IPS-NIHi7 (cell line): ENCODE data around the gene ZKSCAN7.
A peak's percentile ranks its signal among the peaks of the same experiment; 100 is the strongest.
"Not testable (repeated sequence)": the region's sequence is repeated elsewhere in the genome, so short reads cannot be mapped to it uniquely, and the experiment has no call there.

Source experiments
- DNase-seq: peaks from one replicate; pipeline ENCODE4 v3.0.0; 2012; ENCODE audit warnings: mixed read lengths; ENCODE audit errors: extremely low spot score

ZKSCAN7 gene

GRCh38 chr3:44576613-44577012, 21.6 kb downstream of the ZKSCAN7 start:
- DNase-seq, result no peak

DNA sequence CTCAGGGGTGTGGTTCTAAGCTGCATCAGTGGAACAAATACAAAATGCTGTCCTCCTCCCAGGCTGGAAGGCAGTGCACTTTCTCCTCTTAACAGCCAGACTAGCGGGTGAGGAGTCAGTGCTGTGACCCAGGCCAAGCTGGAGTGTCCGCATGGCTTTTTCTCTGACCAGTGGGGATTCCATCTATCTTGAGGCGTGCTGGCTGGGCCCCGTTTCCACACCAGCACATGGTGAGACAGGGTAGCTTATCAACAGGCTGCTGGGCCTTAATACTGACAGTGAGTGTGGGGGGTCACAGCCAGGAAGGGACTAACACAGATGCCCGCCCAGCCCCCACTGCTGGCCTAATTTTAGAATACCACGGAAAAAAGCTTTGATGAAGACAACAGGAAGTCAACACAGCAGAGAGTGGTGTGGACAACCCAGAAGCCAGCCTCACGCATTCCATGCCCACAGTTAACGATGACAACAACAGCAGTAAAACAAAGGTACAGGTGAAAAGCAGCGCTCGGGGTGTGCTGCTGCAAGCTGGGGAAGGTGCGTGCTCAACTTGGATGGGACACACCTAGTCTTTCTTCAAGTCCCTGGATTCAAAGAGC, 22.5 kb downstream of the ZKSCAN7 start:
- not testable (repeated sequence) for DNase-seq

- DNase-seq, result not testable (repeated sequence)
Observed at GRCh38 chr3:44578316-44578715, 23.3 kb downstream of the ZKSCAN7 start.

GRCh38 chr3:44578924-44579515, 24.0 kb downstream of the ZKSCAN7 start:
- not testable (repeated sequence) for DNase-seq

DNA sequence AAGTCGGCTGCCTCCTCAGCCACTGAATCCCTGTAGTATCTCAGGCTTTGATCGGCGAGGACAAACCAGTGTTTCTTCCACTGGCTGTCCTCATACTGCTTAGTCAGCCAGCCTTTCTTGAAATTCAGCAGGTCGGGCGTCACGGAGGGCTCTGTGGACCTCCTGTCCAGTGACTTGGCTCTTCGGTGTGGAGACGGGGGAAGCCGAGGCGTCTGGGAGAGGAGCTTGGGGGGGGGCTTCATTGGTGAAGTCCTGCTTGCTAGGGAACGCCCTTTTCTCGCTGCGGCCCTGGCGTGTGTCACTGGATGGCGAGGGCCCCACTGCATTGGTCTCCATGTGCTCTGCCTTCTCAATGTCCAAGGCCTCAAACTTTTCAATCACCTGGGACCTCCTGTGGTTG, 24.8 kb downstream of the ZKSCAN7 start:
- not testable (repeated sequence) for DNase-seq

- DNase-seq, result not testable (repeated sequence)
Observed at GRCh38 chr3:44580971-44581370, 26.0 kb downstream of the ZKSCAN7 start.

- peak; percentile 99 for DNase-seq
Observed at GRCh38 chr3:44584646-44585501, 29.9 kb downstream of the ZKSCAN7 start, which contains the start of gene ZNF660. Gene ZNF660, plus strand, starts transcription at chr3:44584964. Its CDS starts 9,230 bp downstream, at chr3:44594194.

DNA sequence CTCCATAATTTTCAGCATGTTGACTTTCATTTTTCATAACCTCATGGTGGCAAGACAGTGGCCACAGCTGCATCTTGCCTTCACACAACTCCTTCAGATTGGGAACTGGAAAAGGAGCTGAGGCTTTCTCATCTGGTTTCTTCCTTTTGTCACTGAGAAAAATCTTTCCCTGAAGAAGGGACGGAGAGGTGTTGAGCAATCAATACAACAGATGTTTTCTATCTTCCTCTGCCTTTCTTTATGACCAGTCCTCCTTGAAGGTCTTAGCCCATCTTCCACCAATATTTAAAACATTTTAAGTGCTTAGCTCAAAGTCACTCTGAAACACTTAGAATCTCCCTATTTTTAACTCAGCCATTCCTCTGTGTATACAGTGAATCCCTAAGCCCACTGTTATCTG, 41.6 kb downstream of the ZKSCAN7 start:
- DNase-seq, result no peak

DNA sequence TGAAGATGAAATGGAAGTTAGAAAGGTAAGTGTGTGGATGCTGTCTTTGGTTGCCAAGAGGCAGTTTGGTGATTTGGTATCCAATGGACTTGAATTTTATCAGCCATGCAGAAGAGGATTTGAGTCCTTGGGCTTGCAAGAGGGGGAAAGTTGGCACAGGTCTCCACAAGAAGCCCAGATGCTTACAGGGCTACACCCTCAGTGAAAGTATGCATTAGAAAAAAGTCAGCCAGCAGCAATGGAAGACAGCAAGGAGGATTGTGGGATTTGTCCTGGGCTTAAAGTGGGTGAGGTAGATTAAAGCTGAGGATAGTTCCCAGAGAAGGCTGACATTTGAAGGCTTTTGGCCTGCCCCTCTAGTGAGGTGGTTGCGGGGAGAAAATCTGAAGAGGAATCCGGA, 46.8 kb downstream of the ZKSCAN7 start:
- DNase-seq, result no peak

DNA sequence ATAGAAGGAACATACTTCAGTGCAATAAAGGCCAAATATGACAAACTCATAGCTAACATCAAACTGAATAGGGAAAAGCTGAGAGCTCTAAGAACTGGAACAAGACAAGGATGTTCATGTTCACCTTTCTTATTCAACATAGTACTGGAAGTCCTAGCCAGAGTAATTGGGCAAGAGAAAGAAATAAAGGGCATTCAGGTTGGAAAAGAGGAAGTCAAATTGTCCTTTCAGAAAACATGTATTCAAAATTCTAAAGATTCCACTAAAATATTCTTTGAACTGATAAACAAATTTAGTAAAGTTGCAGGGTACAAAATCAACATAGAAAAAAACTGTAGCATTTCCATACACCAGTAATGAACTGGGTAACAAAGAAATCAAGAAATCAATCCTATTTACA, 57.7 kb downstream of the ZKSCAN7 start:
- DNase-seq, result no peak
